OCI-LY1 (cell line): Measurements from ENCODE around the gene NUP210L.

ENCODE experiments used
- H2AFZ ChIP-seq: fragments of 200-600 bp; sonication (generic), shearing (Covaris generic); 2 replicates; pipeline ENCODE4 v1.6.0; 2014; ENCODE audit warnings: antibody characterized with exemption, mild to moderate bottlenecking, low read length
- H3F3A ChIP-seq: fragments of 200-600 bp; sonication (generic), shearing (Covaris generic); 2 replicates; pipeline ENCODE4 v1.6.0; 2014; ENCODE audit warnings: mild to moderate bottlenecking, antibody characterized with exemption, low read length, moderate library complexity; ENCODE audit not compliant: insufficient read depth
- H3K27ac ChIP-seq: fragments of 200-600 bp; sonication (generic); 2 replicates; pipeline ENCODE4 v1.5.1; 2014; ENCODE audit warnings: low read length, mixed run types, mild to moderate bottlenecking, low read depth; ENCODE audit not compliant: poor library complexity, severe bottlenecking
- H3K27me3 ChIP-seq: fragments of 200-600 bp; sonication (generic); 2 replicates; pipeline ENCODE4 v1.6.0; 2014; ENCODE audit warnings: antibody characterized with exemption, mild to moderate bottlenecking, low read length, moderate library complexity; ENCODE audit not compliant: insufficient read depth
- H3K36me3 ChIP-seq: fragments of 200-600 bp; sonication (generic); 2 replicates; pipeline ENCODE4 v1.6.1; 2014; ENCODE audit warnings: mild to moderate bottlenecking, antibody characterized with exemption, low read length, moderate library complexity, mixed read lengths; ENCODE audit not compliant: insufficient read depth
- H3K4me1 ChIP-seq: fragments of 200-600 bp; sonication (generic); 2 replicates; pipeline ENCODE4 v1.5.1; 2014; ENCODE audit warnings: mild to moderate bottlenecking, low read length, moderate library complexity; ENCODE audit not compliant: insufficient read depth, severe bottlenecking
- H3K4me2 ChIP-seq: fragments of 200-600 bp; sonication (generic), shearing (Covaris generic); 2 replicates; pipeline ENCODE4 v1.6.1; 2014; ENCODE audit warnings: low read length
- H3K4me3 ChIP-seq: fragments of 200-600 bp; sonication (generic); 2 replicates; pipeline ENCODE4 v1.5.1; 2014; ENCODE audit warnings: low read length, low read depth, mild to moderate bottlenecking, mixed read lengths; ENCODE audit not compliant: poor library complexity, severe bottlenecking
- H3K79me2 ChIP-seq: fragments of 200-600 bp; shearing (Covaris generic); 2 replicates; pipeline ENCODE4 v1.6.1; 2016; ENCODE audit warnings: mixed run types, low read length, mixed read lengths; ENCODE audit not compliant: insufficient read depth
- H3K9ac ChIP-seq: fragments of 200-600 bp; sonication (generic), shearing (Covaris generic); 2 replicates; pipeline ENCODE4 v1.6.1; 2014; ENCODE audit warnings: mild to moderate bottlenecking, low read length, mixed read lengths
- H3K9me2 ChIP-seq: fragments of 200-600 bp; sonication (generic), shearing (Covaris generic); 2 replicates; pipeline ENCODE4 v1.6.1; 2014; ENCODE audit warnings: low read depth, mild to moderate bottlenecking, low read length, mixed read lengths
- H3K9me3 ChIP-seq: fragments of 200-600 bp; shearing (Covaris generic); 2 replicates; pipeline ENCODE4 v1.6.1; 2014; ENCODE audit warnings: low read length, mixed read lengths
- H4K20me1 ChIP-seq: fragments of 200-600 bp; sonication (generic), shearing (Covaris generic); 2 replicates; pipeline ENCODE4 v1.6.0; 2016; ENCODE audit warnings: mild to moderate bottlenecking, low read length; ENCODE audit not compliant: insufficient read depth
- CTCF ChIP-seq: fragments of 200-600 bp; sonication (generic), shearing (Covaris generic); IDR thresholded peaks from 2 replicates; pipeline ENCODE4 v1.5.1; 2017; ENCODE audit warnings: mild to moderate bottlenecking, antibody characterized with exemption, low read length, moderate library complexity, mixed read lengths
- EZH2 ChIP-seq: fragments of 200-600 bp; sonication (generic), shearing (Covaris generic); IDR thresholded peaks from 2 replicates; pipeline ENCODE4 v1.8.0; 2017; ENCODE audit warnings: borderline replicate concordance, mixed run types, mild to moderate bottlenecking, antibody characterized with exemption, low read length, moderate library complexity, mixed read lengths

The NUP210L gene

GRCh38 chr1:153967107-153967999 lies 187.5 kb downstream of the NUP210L start, which contains the start of gene CREB3L4:
Gene CREB3L4, plus strand, starts transcription at chr1:153967902. Its CDS starts 624 bp downstream, at chr1:153968526.
- no peaks in the 10 kb centered on the region for H3K9me2 ChIP-seq
- no peak within 1 kb of the TSS for H2AFZ ChIP-seq
- no peaks in the 10 kb centered on the region for H4K20me1 ChIP-seq
- H3K27ac ChIP-seq, result peak within 1 kb of the TSS; percentile 96
- TF ChIP-seq CTCF (peak; percentile 37), EZH2 (no peak)
- H3K4me1 ChIP-seq, result peaks cover 49% of the 10 kb centered on the region
- no peaks in the 10 kb centered on the region for H3K9me3 ChIP-seq
- peak within 1 kb of the TSS; percentile 94 for H3K9ac ChIP-seq
- H3K36me3 ChIP-seq, result peaks cover under 1% of the 10 kb centered on the region; the same call in 1 of the 2 replicates
- H3K79me2 ChIP-seq, result peaks cover 4% of the 10 kb centered on the region; the same call in 1 of the 2 replicates
- H3K4me3 ChIP-seq, result peak within 1 kb of the TSS; percentile 91
- H3K27me3 ChIP-seq, result no peaks in the 10 kb centered on the region
- H3F3A ChIP-seq, result peaks cover 1% of the 10 kb centered on the region; the same call in 1 of the 2 replicates
- peak within 1 kb of the TSS; percentile 77 for H3K4me2 ChIP-seq

GRCh38 chr1:153963850-153964331 lies 191.0 kb downstream of the NUP210L start:
- Histone ChIP-seq H3F3A (no peaks in the 10 kb centered on the region), H3K4me2 (peak overlapping the region; percentile 88), H3K79me2 (peaks cover 4% of the 10 kb centered on the region; the same call in 1 of the 2 replicates), H3K9ac (peak overlapping the region; percentile 84), H4K20me1 (no peaks in the 10 kb centered on the region), H3K9me3 (no peaks in the 10 kb centered on the region), H3K4me1 (peaks cover 55% of the 10 kb centered on the region), H3K36me3 (peaks cover 7% of the 10 kb centered on the region; the same call in 1 of the 2 replicates), H3K27me3 (no peaks in the 10 kb centered on the region), H3K4me3 (peak overlapping the region; percentile 72), H3K27ac (peak overlapping the region; percentile 73), H3K9me2 (no peaks in the 10 kb centered on the region), H2AFZ (no peak overlapping the region)
- TF ChIP-seq CTCF, result no peak
- no peak for TF ChIP-seq EZH2

GRCh38 chr1:153963030-153963849 lies 191.6 kb downstream of the NUP210L start, which contains the start of gene SLC39A1:
Gene SLC39A1, minus strand, starts transcription at chr1:153963537. Its CDS starts 822 bp downstream, at chr1:153962715.
- peak within 1 kb of the TSS; percentile 72 for H3K4me3 ChIP-seq
- no peak within 1 kb of the TSS for H2AFZ ChIP-seq
- no peaks in the 10 kb centered on the region for H3K27me3 ChIP-seq
- H3K9me3 ChIP-seq, result no peaks in the 10 kb centered on the region
- peak within 1 kb of the TSS; percentile 73 for H3K27ac ChIP-seq
- peaks cover 7% of the 10 kb centered on the region; the same call in 1 of the 2 replicates for H3K36me3 ChIP-seq
- H3F3A ChIP-seq, result no peaks in the 10 kb centered on the region
- TF ChIP-seq CTCF (no peak), EZH2 (no peak)
- H4K20me1 ChIP-seq, result no peaks in the 10 kb centered on the region
- H3K9ac ChIP-seq, result peak within 1 kb of the TSS; percentile 84
- peaks cover 4% of the 10 kb centered on the region; the same call in 1 of the 2 replicates for H3K79me2 ChIP-seq
- peaks cover 51% of the 10 kb centered on the region for H3K4me1 ChIP-seq
- peak within 1 kb of the TSS; percentile 88 for H3K4me2 ChIP-seq
- no peaks in the 10 kb centered on the region for H3K9me2 ChIP-seq
